ENCODE results near the gene NELL1.
"Not testable (repeated sequence)": the region's sequence is repeated elsewhere in the genome, so short reads cannot be mapped to it uniquely, and the experiment has no call there.

The NELL1 gene

DNA sequence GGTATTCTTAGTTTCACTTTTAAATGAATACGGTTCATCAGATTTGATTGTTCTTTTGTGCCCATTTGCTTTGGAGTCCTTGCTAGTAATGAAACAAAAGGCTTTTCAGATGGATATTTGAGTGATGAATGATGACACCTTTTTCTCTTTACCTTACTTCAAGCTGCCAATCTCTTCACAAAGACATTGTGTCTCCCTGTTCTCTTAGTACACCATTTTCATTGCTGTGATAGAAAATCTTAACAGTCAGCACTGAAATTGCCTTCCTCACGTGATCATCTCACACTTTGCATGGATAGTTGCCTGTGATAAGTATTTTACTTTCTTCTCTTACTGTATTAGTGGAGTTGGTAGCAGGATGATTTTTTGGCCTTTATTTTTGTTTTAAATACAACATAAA is 396.6 kb downstream of the NELL1 start:
- DNase-seq (ENCODE audit: extremely low spot score, insufficient read length, low read depth) = no peak
- no peak for FAIRE-seq

GRCh38 chr11:21068886-21069285 is 399.5 kb downstream of the NELL1 start:
- no peak for FAIRE-seq
- DNase-seq (ENCODE audit: extremely low spot score, insufficient read length, low read depth) = no peak

DNA sequence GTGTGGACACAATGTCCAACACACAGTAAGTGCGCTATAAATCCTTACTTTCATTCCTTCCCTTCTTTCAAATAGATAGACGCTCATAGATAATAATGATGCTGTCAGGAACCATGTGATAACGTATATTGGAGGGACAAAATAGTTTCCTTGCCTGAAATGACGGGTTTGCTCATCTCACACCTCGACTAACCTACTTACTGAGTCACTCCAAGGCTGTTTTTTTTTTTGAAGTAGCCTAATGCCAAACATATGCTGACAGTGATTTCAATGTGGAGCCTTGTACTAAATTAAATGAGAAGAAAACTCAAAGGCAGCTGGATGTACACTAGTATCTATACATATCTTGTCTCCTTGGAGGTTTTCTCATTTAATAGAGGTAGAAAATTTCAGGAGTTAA is 400.5 kb downstream of the NELL1 start:
- FAIRE-seq (no peak), DNase-seq (ENCODE audit: extremely low spot score, insufficient read length, low read depth) (no peak)

GRCh38 chr11:21072558-21072957 is 403.2 kb downstream of the NELL1 start:
- DNase-seq (ENCODE audit: extremely low spot score, insufficient read length, low read depth) (no peak), FAIRE-seq (no peak)

DNA sequence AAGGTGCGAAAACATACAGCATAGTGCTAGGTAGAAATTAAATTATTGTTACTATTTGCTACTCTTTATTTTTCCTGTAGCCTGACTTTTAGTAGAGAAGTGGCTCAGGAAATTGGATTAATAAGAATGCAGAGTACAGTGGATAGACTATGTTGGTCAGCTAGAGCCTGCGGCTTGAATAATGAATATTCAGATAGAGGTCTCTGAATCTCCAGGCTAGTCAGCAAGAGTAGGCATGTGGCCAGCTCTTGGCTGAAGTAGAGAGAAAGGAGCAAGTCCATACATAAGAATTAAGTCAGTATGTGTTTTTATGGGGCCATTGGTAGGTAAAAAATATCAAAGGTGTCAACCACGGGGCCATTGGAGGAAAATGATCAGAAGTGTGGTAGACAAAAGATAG is 413.5 kb downstream of the NELL1 start:
- FAIRE-seq (no peak), DNase-seq (ENCODE audit: extremely low spot score, insufficient read length, low read depth) (no peak)

DNA sequence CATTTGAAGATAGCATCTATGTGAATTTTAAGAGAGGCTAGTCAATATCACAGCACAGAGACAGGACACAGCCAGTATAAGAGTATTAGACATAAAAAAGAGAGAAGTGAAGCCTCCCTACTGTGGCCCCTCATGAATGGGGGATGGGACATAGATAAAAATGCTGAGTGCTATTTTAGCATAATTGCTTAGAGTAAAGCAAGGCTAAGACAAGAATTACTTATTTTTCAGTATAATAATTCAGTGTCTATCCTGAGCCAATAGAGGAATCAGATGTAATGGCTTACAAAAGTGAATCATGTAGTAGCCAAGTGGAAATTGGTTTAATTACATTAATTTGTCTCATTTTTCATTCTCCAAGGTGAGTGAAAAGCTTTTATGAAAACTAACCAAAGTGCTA is 419.5 kb downstream of the NELL1 start:
- no peak for DNase-seq (ENCODE audit: extremely low spot score, insufficient read length, low read depth)
- no peak for FAIRE-seq

- no peak for FAIRE-seq
- DNase-seq (ENCODE audit: extremely low spot score, insufficient read length, low read depth) = no peak
Observed at GRCh38 chr11:21104641-21105040, 435.3 kb downstream of the NELL1 start.

GRCh38 chr11:21105196-21105917 is 436.0 kb downstream of the NELL1 start:
- FAIRE-seq (no peak), DNase-seq (ENCODE audit: extremely low spot score, insufficient read length, low read depth) (no peak)

DNA sequence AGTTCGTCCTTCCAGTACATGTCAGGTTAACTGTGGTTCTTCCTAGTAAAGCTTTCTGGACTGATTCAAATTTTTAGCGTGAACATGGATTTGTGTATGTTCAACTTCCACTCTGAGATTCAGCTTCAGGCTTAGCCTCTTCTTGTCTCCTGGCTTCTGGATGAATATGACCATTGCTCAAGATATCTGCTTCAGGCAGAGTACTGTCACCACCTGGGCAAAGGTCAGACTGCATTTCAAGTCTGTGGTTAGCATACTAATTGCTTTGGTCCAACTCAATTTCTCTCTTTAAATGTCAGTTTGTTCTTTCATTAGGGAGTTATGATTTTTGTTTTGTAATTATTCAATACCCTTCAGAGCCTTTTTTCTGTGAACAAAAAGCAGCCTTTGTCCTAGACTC is 440.0 kb downstream of the NELL1 start:
- DNase-seq (ENCODE audit: extremely low spot score, insufficient read length, low read depth) (no peak), FAIRE-seq (no peak)

- DNase-seq (ENCODE audit: extremely low spot score, insufficient read length, low read depth) = no peak
- FAIRE-seq = no peak
Observed at GRCh38 chr11:21110415-21110814, 441.0 kb downstream of the NELL1 start.

- no peak for FAIRE-seq
Observed at GRCh38 chr11:21113876-21114275, 444.5 kb downstream of the NELL1 start.

GRCh38 chr11:21116009-21116408 is 446.6 kb downstream of the NELL1 start:
- no peak for FAIRE-seq
- no peak for DNase-seq (ENCODE audit: extremely low spot score, insufficient read length, low read depth)

More at GRCh38 chr11:21113876-21114275, 444.5 kb downstream of the NELL1 start:
- DNase-seq (ENCODE audit: extremely low spot score, insufficient read length, low read depth) = no peak

DNA sequence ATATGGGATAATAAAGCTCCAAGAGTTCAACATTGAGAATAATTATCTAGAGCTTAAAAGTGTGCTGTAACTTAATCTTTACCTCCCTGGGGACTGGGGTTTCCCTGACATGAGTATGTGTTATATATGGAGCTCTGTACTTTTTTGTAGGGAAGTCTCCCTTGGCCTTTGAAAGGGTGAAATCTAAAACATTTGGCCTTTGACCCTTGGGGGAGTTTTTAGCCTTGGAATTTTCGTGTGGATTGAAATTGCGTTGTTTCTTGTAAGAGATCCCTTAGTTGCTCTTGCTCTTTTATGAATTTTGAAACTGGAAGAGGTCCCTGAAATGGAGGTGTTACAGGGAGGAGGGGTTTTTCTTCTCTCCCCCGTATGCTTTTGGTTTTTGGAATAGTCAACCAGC is 450.0 kb downstream of the NELL1 start:
- FAIRE-seq = no peak
- no peak for DNase-seq (ENCODE audit: extremely low spot score, insufficient read length, low read depth)

GRCh38 chr11:21121991-21122390 is 452.6 kb downstream of the NELL1 start:
- FAIRE-seq (no peak), DNase-seq (ENCODE audit: extremely low spot score, insufficient read length, low read depth) (no peak)

DNA sequence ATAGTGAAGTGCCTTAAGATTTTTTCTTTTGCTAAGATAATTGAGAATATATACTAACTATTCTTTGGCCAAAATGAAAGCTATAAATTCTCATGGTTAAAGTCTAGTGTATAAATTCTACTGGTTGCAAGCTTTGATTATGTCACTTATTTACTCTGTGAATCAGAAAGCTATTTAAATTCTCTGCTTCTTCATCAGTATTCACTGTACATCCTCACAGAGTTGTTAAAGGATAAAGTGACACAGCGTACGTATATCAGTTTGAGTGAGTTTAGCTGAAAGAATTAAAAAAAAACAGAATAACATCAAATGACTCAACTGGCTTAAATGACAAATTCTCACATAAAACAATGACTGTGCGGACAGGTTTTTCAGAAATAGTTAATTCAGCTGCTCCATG is 453.1 kb downstream of the NELL1 start:
- DNase-seq (ENCODE audit: extremely low spot score, insufficient read length, low read depth) = no peak
- no peak for FAIRE-seq

GRCh38 chr11:21132146-21132720 is 462.8 kb downstream of the NELL1 start:
- FAIRE-seq (no peak), DNase-seq (ENCODE audit: extremely low spot score, insufficient read length, low read depth) (no peak)

DNA sequence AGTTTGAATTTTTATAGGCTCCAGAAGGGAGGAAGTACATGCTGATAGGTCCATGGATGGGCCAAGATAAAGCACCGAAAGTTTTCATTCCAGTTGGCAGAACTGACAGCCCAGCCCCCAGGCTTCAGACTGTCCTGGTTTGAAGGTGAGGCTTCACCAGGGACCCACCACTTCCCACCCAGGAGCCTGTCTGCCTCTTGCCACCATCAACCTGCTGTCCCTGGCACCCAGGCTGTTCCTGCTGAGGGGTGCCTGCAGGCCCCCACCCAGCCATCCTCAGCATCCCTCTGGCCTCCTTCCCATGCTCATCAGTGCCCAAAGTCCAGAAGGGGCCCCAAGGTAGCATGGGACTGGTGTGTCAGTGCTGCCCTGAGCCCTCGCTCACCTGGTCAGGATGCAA is 463.9 kb downstream of the NELL1 start:
- DNase-seq (ENCODE audit: extremely low spot score, insufficient read length, low read depth) = no peak
- no peak for FAIRE-seq

GRCh38 chr11:21133722-21134121 is 464.3 kb downstream of the NELL1 start:
- DNase-seq (ENCODE audit: extremely low spot score, insufficient read length, low read depth) (no peak), FAIRE-seq (no peak)

GRCh38 chr11:21137803-21138202 is 468.4 kb downstream of the NELL1 start:
- DNase-seq (ENCODE audit: extremely low spot score, insufficient read length, low read depth) (no peak), FAIRE-seq (no peak)

DNA sequence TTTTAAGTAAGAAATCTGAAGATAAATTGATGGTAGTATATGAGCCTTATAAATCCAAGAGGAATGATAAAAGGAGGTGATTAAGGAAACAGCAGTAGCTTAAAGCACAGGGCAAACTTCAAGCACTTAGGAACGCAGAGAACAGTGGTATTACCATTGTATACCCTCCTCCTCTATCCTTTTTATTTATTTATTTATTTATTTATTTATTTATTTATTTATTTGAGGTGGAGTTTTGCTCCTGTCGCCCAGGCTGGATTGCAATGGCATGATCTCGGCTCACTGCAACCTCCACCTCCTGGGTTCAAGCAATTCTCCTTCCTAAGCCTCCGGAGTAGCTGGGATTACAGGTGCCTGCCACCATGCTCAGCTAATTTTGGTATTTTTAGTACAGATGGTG is 472.2 kb downstream of the NELL1 start:
- not testable (repeated sequence) for DNase-seq (ENCODE audit: extremely low spot score, insufficient read length, low read depth); FAIRE-seq

- DNase-seq (ENCODE audit: extremely low spot score, insufficient read length, low read depth) = no peak
Observed at GRCh38 chr11:21142007-21142406, 472.6 kb downstream of the NELL1 start.

GRCh38 chr11:21144531-21144930 is 475.1 kb downstream of the NELL1 start:
- FAIRE-seq = no peak
- no peak for DNase-seq (ENCODE audit: extremely low spot score, insufficient read length, low read depth)

More at GRCh38 chr11:21142007-21142406, 472.6 kb downstream of the NELL1 start:
- FAIRE-seq = no peak
